Measurements from ENCODE around the gene BORCS8. TPM values are rescaled to one million over a fixed set of nuclear protein-coding genes. Genes with fewer than 3 reads are reported as not detected.

Gene BORCS8
- total and polyA plus RNA-seq, 2 of the 13 experiments (the other 11 are each of a cell fraction or from before 2014, with no cell fraction given): 9.6 to 13.3 TPM

GRCh38 chr19:19202707-19203011 is 10.7 kb upstream of the BORCS8 start (continued):
- peak; percentile 25 for TF ChIP-seq ZNF407 (CRISPR knock-in tag; IDR thresholded peaks at IDR 0.05; ENCODE audit: not compliant biosample characterization)
- peak; percentile 49; the same call in 1 of the 2 replicates for TF ChIP-seq ZNF274 (CRISPR knock-in tag; IDR thresholded peaks at IDR 0.05)
- 0 out of 2 replicates have a peak, but pooled peaks have one; percentile 8 for TF ChIP-seq NFATC3 (CRISPR knock-in tag; IDR thresholded peaks at IDR 0.05)
- TF ChIP-seq ONECUT2 (CRISPR knock-in tag; IDR thresholded peaks at IDR 0.05): no peak
